Hepatocyte (in vitro differentiated cells): ENCODE measurements around the gene CD74. TPM values are rescaled to one million over a fixed set of nuclear protein-coding genes. Genes with fewer than 3 reads are reported as not detected.

Source experiments
- DNase-seq: peaks from one replicate; pipeline ENCODE4 v3.0.0-alpha.2; 2016; ENCODE audit warnings: low spot score
- H2AFZ ChIP-seq: fragments of 200-600 bp; sonication (generic); 2 replicates; pipeline ENCODE4 v1.6.0; 2016; ENCODE audit warnings: antibody characterized with exemption, mild to moderate bottlenecking
- H3K27ac ChIP-seq: fragments of 200-600 bp; sonication (generic); 2 replicates; pipeline ENCODE4 v1.5.1; 2016; ENCODE audit warnings: mild to moderate bottlenecking
- H3K27me3 ChIP-seq: fragments of 200-600 bp; sonication (generic); 2 replicates; pipeline ENCODE4 v1.6.1; 2016
- H3K36me3 ChIP-seq: fragments of 200-600 bp; sonication (generic); replicated peaks from 2 replicates; pipeline ENCODE4 v1.5.1; 2016; ENCODE audit warnings: low read depth; ENCODE audit not compliant: insufficient read depth
- H3K4me1 ChIP-seq: fragments of 200-600 bp; sonication (generic); 2 replicates; pipeline ENCODE4 v1.5.1; 2016; ENCODE audit warnings: mild to moderate bottlenecking, moderate library complexity; ENCODE audit not compliant: insufficient read depth
- H3K4me2 ChIP-seq: fragments of 200-600 bp; sonication (generic); 2 replicates; pipeline ENCODE4 v1.6.0; 2016
- H3K4me3 ChIP-seq: fragments of 200-600 bp; sonication (generic); 2 replicates; pipeline ENCODE4 v1.5.1; 2016; ENCODE audit warnings: mild to moderate bottlenecking
- H3K79me2 ChIP-seq: fragments of 200-600 bp; sonication (generic); 2 replicates; pipeline ENCODE4 v1.6.0; 2017; ENCODE audit warnings: mild to moderate bottlenecking
- H3K9me2 ChIP-seq: fragments of 200-600 bp; sonication (generic); replicated peaks from 2 replicates; pipeline ENCODE4 v1.6.0; 2017; ENCODE audit warnings: mild to moderate bottlenecking; ENCODE audit not compliant: insufficient read depth
- H3K9me3 ChIP-seq: fragments of 200-600 bp; sonication (generic); 2 replicates; pipeline ENCODE4 v1.5.1; 2016; ENCODE audit warnings: low read depth, mild to moderate bottlenecking
- H4K20me1 ChIP-seq: fragments of 200-600 bp; sonication (generic); 2 replicates; pipeline ENCODE4 v1.6.0; 2016; ENCODE audit warnings: mild to moderate bottlenecking; ENCODE audit not compliant: insufficient read depth, poor library complexity, severe bottlenecking
- EZH2 ChIP-seq: fragments of 200-600 bp; sonication (generic); IDR thresholded peaks from 2 replicates; pipeline ENCODE4 v1.6.1; 2016; ENCODE audit warnings: antibody characterized with exemption, mild to moderate bottlenecking, borderline replicate concordance
- EZH2phosphoT487 ChIP-seq: fragments of 200-600 bp; sonication (generic); IDR thresholded peaks from one replicate; pipeline ENCODE4 v1.6.1; 2018; ENCODE audit warnings: antibody characterized with exemption, mild to moderate bottlenecking, low read depth, moderate library complexity; ENCODE audit not compliant: unreplicated experiment, severe bottlenecking
- WGBS: methylation state at CpG from one replicate; pipeline ENCODE4 v1.1.6; 2016; ENCODE audit warnings: low lambda C conversion rate; ENCODE audit errors: missing lambda C conversion rate; 5-methylcytosine and 5-hydroxymethylcytosine counted together
- polyA plus RNA-seq: library from polyadenylated mRNA; unstranded; fragments of >200 nt; fragmentation: Nextera tagmentation; extraction: Ambion mirVana; gene quantifications from 2 replicates; pipeline ENCODE4 v1.2.1, GENCODE V29; 2016
- total RNA-seq: library from RNA; depleted of rRNA; stranded (reverse); fragments of >200 nt; gene quantifications from 2 replicates; pipeline ENCODE4 v1.2.3, GENCODE V29; 2014
- TF ChIP-seq, protein P1 (sequence below): fragments of 200-600 bp; sonication (generic); IDR thresholded peaks from 2 replicates; pipeline ENCODE4 v1.5.1; 2016; ENCODE audit warnings: antibody characterized with exemption, mild to moderate bottlenecking; ENCODE audit not compliant: poor library complexity

The CD74 gene
- total and polyA plus RNA-seq, 2 experiments from 2014 or later: 57.2 to 107 TPM

DNA sequence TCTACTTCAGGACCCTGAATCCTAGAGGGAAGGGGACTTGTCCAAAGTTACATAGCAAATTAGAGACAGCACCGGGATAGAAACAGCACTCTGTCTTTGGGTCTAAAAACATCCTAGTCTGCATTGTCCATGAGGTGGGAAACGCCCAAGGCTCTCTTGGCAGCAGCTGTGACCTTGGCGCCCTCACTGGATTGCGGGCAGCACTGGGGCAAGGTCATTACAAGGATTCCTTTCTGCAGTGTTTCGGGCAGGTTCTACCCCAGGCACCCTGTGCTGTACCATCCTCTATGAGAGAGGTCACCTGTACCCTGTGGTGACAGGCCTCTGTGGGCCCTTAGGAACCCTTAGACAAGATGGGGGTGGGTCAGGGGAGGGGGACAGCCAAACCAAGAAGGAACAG, 8.6 kb downstream of the CD74 start:
- WGBS: 87% methylated on average over 5 of the region's 5 CpGs
- Histone ChIP-seq H3K27me3 (no peaks in the 10 kb centered on the region), H3K79me2 (no peaks in the 10 kb centered on the region), H3K9me3 (no peaks in the 10 kb centered on the region), H3K27ac (no peak overlapping the region), H3K36me3 (no peaks in the 10 kb centered on the region), H4K20me1 (no peaks in the 10 kb centered on the region), H3K4me3 (no peak overlapping the region), H3K4me2 (no peak overlapping the region), H3K9me2 (no peaks in the 10 kb centered on the region), H2AFZ (no peak overlapping the region), H3K4me1 (no peaks in the 10 kb centered on the region)
- TF ChIP-seq EZH2: no peak
- TF ChIP-seq, protein P1, sequence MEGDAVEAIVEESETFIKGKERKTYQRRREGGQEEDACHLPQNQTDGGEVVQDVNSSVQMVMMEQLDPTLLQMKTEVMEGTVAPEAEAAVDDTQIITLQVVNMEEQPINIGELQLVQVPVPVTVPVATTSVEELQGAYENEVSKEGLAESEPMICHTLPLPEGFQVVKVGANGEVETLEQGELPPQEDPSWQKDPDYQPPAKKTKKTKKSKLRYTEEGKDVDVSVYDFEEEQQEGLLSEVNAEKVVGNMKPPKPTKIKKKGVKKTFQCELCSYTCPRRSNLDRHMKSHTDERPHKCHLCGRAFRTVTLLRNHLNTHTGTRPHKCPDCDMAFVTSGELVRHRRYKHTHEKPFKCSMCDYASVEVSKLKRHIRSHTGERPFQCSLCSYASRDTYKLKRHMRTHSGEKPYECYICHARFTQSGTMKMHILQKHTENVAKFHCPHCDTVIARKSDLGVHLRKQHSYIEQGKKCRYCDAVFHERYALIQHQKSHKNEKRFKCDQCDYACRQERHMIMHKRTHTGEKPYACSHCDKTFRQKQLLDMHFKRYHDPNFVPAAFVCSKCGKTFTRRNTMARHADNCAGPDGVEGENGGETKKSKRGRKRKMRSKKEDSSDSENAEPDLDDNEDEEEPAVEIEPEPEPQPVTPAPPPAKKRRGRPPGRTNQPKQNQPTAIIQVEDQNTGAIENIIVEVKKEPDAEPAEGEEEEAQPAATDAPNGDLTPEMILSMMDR: no peak
- TF ChIP-seq EZH2phosphoT487: no peak
- DNase-seq: no peak

DNA sequence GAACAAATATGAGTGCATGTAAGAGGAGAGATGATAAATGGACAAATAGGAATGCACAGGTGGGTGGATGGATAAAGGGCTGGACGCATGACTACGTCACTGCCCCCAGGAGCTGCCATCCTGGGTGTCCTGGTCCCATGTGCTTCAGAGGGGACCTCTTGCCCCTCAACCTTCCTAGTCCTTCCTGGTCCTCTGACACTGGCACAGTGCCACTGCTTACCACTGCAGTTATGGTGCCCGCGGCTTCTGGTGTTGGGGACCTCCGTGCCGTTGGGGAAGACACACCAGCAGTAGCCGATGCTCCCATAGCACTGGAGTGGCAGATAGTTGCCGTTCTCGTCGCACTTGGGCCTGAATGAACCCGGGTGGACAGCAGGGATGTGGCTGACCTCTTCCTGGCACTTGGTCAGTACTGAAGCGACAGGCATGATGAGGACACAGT, 9.8 kb downstream of the CD74 start:
- Histone ChIP-seq H3K79me2 (no peaks in the 10 kb centered on the region), H4K20me1 (no peaks in the 10 kb centered on the region), H2AFZ (no peak overlapping the region), H3K4me3 (no peak overlapping the region), H3K27me3 (no peaks in the 10 kb centered on the region), H3K4me1 (no peaks in the 10 kb centered on the region), H3K27ac (no peak overlapping the region), H3K9me2 (no peaks in the 10 kb centered on the region), H3K4me2 (no peak overlapping the region), H3K36me3 (no peaks in the 10 kb centered on the region), H3K9me3 (no peaks in the 10 kb centered on the region)
- TF ChIP-seq EZH2 (no peak), EZH2phosphoT487 (no peak)
- TF ChIP-seq, protein P1: no peak
- DNase-seq: no peak
- WGBS: 98% methylated on average over 12 of the region's 12 CpGs

GRCh38 chr5:150402229-150402773, 10.4 kb downstream of the CD74 start:
- H3K9me3 ChIP-seq: no peaks in the 10 kb centered on the region
- no peak overlapping the region for H3K27ac ChIP-seq
- H3K27me3 ChIP-seq: no peaks in the 10 kb centered on the region
- H3K4me2 ChIP-seq: no peak overlapping the region
- WGBS: 86% methylated on average over 4 of the region's 4 CpGs
- no peak for DNase-seq
- no peaks in the 10 kb centered on the region for H3K4me1 ChIP-seq
- H3K4me3 ChIP-seq: no peak overlapping the region
- TF ChIP-seq EZH2phosphoT487 (no peak), EZH2 (no peak)
- TF ChIP-seq, protein P1: no peak
- H4K20me1 ChIP-seq: no peaks in the 10 kb centered on the region
- H3K79me2 ChIP-seq: no peaks in the 10 kb centered on the region
- no peak overlapping the region for H2AFZ ChIP-seq
- no peaks in the 10 kb centered on the region for H3K9me2 ChIP-seq
- H3K36me3 ChIP-seq: no peaks in the 10 kb centered on the region
